ENCODE data around the gene PUDP. TPM values are rescaled to one million over a fixed set of nuclear protein-coding genes. Genes with fewer than 3 reads are reported as not detected.
"Not testable (repeated sequence)": the region's sequence is repeated elsewhere in the genome, so short reads cannot be mapped to it uniquely, and the experiment has no call there.

Gene PUDP
- total RNA-seq, 1 donor from 2014 or later, result 17.4 TPM

DNA sequence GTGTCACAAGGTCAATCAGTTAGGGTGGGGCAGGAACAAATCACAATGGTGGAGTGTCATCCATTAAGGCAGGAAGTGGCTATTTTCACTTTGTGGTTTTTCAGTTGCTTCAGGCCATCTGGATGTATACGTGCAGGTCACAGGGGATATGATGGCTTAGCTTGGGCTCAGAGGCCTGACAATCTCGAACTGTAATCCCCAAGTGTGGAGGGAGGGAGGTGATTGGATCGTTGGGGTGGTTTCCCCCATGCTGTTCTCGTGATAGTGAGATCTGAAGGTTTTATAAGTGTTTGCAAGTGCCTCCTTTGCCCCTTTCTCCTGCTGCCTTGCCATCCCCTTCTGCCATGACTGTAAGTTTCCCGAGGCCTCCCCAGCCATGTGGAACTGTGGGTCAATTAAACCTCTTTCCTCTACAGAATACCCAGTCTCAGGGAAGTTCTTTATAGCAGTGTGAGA, 37.1 kb downstream of the PUDP start:
- H3K4me3 Mint-ChIP-seq, result no peak overlapping the region
- no peaks in the 10 kb centered on the region for H3K27me3 Mint-ChIP-seq
- intact Hi-C loops (cut with micrococcal nuclease), result no loop called here
- no peak for DNase-seq
- H3K4me1 Mint-ChIP-seq, result peaks cover 14% of the 10 kb centered on the region
- H3K36me3 Mint-ChIP-seq (ENCODE audit: low read depth), result peaks cover 7% of the 10 kb centered on the region
- H3K9me3 Mint-ChIP-seq, result no peaks in the 10 kb centered on the region
- H3K27ac Mint-ChIP-seq, result peak overlapping the region; percentile 59

DNA sequence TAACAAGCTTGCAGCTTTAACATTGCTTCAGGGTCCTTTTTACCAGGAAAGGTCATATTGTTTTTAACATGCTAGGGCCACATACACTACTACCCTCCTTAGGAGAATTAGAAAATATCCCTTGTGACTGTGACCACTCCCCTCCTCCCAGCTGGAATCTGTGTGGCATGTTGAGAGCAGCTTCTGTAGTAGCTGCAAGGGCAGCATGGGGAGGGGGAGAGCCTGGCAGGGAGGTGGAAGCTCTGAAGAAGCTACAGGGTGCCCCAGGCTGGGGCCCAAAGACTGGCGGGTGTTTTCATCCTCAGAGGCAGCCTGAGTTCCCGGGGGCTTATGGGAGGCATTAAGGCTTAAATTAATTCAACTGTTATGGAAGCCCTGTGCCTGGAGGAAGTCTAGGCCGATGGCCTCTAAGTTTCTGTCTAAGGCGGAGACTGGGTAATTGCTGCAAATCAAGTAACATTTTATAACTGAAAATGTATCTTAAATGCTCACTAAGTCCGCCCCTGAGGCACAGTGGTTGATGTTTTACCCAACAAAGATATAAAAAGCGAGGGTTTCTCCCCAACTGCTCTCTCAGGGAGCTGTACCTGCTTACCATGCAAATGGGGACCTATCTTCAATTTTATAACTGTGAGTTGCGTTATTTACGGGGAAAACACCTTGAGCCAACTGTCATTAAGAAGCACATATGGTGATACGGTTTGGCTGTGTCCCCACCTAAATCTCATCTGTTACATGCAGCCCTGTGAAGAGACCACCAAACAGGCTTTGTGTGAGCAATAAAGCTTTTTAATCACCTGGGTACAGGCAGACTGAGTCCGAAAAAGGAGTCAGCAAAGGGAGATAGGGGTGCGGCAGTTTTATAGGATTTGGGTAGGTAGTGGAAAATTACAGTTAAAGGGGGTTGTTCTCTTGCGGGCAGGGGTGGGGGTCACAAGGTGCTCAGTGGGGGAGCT, 37.8 kb downstream of the PUDP start:
- H3K36me3 Mint-ChIP-seq (ENCODE audit: low read depth), result peaks cover 5% of the 10 kb centered on the region
- H3K9me3 Mint-ChIP-seq, result no peaks in the 10 kb centered on the region
- H3K27ac Mint-ChIP-seq, result peak overlapping the region; percentile 59
- no peaks in the 10 kb centered on the region for H3K27me3 Mint-ChIP-seq
- intact Hi-C loops (cut with micrococcal nuclease), result no loop called here
- peaks cover 14% of the 10 kb centered on the region for H3K4me1 Mint-ChIP-seq
- peak overlapping the region; percentile 10 for H3K4me3 Mint-ChIP-seq
- no peak for DNase-seq

DNA sequence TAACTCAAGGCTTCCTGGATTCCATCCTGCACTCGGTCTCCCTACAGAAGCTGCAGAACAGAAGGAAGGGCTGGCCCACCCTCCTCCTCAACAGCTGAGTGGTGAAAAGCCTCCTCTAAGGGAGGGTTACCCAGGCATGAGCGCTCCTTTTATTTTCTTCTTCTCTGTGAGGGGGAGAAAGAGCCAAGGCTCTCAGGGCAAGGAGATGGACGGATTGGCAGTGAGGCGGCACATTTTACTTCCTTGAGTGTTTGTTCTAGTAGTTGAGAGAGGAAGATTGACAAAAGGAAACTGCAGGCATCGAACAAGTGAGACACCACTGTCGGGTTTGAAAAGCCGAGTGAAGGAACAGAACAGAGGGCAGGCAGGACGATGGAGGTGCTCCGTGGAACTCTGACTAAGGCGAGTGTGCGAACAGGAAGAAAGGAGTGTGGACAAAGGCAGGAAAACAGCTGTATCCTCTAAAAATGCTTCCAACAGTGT, 38.9 kb downstream of the PUDP start:
- no peaks in the 10 kb centered on the region for H3K9me3 Mint-ChIP-seq
- H3K27ac Mint-ChIP-seq, result no peak overlapping the region
- H3K27me3 Mint-ChIP-seq, result no peaks in the 10 kb centered on the region
- H3K4me3 Mint-ChIP-seq, result peak overlapping the region; percentile 49
- intact Hi-C loops (cut with micrococcal nuclease), result no loop called here
- peaks cover 9% of the 10 kb centered on the region for H3K36me3 Mint-ChIP-seq (ENCODE audit: low read depth)
- DNase-seq, result no peak
- peaks cover 14% of the 10 kb centered on the region for H3K4me1 Mint-ChIP-seq

DNA sequence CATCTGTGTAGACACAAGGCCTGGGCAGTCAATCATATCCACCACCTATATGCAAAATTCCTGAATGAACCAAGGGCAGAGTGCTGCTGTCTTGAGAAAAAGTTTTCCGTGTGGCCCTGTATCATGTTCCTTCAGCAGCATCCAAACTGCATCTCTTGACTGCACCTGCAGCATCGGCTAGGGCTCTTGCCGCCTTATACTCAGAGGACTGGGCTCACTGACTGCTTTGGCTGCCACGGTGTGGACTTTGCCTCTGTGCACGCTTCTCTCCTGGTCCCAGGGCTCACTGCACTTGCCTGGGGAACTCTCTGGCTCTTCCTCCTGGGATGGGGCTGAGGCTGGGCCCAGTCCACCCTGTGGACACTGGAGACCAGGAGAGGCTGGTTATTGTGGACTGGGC, 39.9 kb downstream of the PUDP start:
- Mint-ChIP-seq H3K27me3 (no peaks in the 10 kb centered on the region), H3K9me3 (no peaks in the 10 kb centered on the region), H3K27ac (no peak overlapping the region), H3K4me3 (no peak overlapping the region), H3K4me1 (peaks cover 14% of the 10 kb centered on the region), H3K36me3 (ENCODE audit: low read depth) (peaks cover 15% of the 10 kb centered on the region)
- intact Hi-C loops (cut with micrococcal nuclease), result no loop called here
- no peak for DNase-seq

DNA sequence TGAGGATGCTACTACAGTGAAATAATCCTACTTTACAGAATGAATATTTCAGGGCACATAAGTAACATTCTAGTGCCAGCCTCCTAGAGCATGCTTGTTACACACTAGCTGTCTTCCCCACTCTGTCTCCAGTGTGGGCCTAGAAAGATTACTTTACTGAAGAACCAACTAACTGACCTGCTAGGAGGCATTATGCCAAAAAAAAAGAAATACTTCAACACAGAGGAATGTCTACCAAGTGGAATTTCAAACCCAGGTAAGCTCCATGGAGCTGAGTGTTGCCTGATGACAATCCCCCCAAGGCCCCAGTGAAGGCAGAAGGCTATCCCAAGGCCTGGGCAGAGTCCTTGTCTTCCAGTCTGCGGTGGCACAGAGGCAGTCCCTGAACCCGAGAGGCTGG, 41.3 kb downstream of the PUDP start:
- peaks cover 14% of the 10 kb centered on the region for H3K4me1 Mint-ChIP-seq
- peaks cover 25% of the 10 kb centered on the region for H3K36me3 Mint-ChIP-seq (ENCODE audit: low read depth)
- H3K4me3 Mint-ChIP-seq, result no peak overlapping the region
- no peaks in the 10 kb centered on the region for H3K27me3 Mint-ChIP-seq
- no peak overlapping the region for H3K27ac Mint-ChIP-seq
- no peak for DNase-seq
- no peaks in the 10 kb centered on the region for H3K9me3 Mint-ChIP-seq
- intact Hi-C loops (cut with micrococcal nuclease), result no loop called here

DNA sequence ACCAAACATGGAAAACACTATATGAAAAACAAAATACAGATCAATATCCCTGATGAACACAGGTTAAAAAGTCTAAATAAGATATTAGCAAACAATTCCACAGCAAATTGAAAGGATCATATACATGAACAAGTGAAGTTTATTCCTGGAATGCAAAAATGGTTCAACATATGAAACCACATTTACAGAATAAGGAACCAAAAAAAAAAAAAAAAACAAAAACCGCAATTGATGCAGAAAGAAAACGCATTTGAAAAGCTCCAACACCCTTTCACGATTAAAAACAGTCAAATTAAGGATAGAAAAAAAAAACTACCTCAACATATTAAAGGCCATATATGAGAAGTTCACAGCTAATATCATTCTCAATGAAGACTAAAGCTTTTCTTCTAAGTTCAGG, 45.8 kb downstream of the PUDP start:
- Mint-ChIP-seq H3K27ac (no peak overlapping the region), H3K36me3 (ENCODE audit: low read depth) (peaks cover 31% of the 10 kb centered on the region), H3K9me3 (no peaks in the 10 kb centered on the region), H3K27me3 (no peaks in the 10 kb centered on the region), H3K4me1 (no peaks in the 10 kb centered on the region), H3K4me3 (no peak overlapping the region)
- no peak for DNase-seq
- intact Hi-C loops (cut with micrococcal nuclease), result no loop called here

DNA sequence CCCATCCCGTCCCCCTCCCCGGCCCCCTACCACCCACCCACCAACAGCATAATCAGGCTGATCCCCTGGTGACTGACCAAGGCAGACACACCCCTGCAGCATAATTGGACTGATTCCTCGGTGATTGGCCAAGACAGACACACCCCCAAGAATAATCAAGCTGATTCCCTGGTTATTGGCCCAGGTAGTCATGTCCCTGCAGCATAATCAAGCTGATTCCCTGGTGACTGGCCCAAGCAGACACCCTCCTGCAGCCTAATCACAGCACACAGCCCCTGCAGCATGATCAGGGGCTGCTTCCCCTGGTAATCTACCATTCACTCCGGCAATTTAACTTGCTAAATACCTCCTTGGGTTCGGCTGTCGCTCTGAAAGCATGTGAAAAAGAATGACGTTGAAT, 47.9 kb downstream of the PUDP start:
- Mint-ChIP-seq H3K9me3 (no peaks in the 10 kb centered on the region), H3K4me1 (no peaks in the 10 kb centered on the region), H3K27me3 (no peaks in the 10 kb centered on the region), H3K27ac (no peak overlapping the region), H3K36me3 (ENCODE audit: low read depth) (peaks cover 30% of the 10 kb centered on the region), H3K4me3 (no peak overlapping the region)
- intact Hi-C loops (cut with micrococcal nuclease), result no loop called here
- DNase-seq, result no peak

DNA sequence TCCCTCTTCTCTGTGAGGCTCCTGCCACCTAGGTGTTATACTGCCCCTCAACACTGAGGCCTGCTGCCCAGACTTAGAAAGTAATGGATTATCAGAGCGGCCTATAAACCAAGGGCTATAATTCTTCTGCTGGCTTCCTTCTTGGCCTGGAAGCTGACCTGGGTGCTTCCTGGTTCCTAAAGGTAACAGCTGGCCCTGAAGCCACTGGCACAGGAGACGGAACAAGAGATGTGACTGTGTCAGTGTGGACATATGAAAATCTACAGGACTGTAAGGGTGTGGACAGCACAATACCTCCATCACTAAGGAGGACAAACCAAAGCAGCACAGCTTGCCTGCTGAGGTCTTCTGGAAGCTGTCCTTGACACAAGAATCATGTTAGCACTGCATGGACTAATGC, 52.3 kb downstream of the PUDP start:
- H3K27me3 Mint-ChIP-seq; H3K9me3 Mint-ChIP-seq; intact Hi-C loops (cut with micrococcal nuclease); H3K4me1 Mint-ChIP-seq; H3K27ac Mint-ChIP-seq; H3K4me3 Mint-ChIP-seq; H3K36me3 Mint-ChIP-seq (ENCODE audit: low read depth); DNase-seq: not testable (repeated sequence)

DNA sequence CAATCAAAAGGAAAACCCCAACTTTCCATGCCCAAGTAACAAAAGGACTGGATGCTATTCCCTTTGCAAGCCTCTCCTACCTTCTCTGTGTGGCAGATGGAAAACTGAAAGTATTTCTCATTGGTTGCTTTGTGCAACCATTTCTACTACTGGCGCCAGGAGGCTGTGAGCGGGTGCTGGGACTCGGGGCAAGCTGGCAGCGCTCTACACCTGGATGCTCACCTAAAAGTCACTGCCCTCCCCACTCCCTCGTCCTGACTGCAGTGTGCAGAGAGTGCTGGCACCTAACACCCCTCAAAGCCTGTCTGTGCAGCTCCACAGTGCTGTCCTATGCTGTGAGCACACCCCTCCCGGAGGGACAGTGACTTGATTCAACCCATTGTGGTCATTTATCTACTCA, 54.6 kb downstream of the PUDP start:
- Mint-ChIP-seq H3K27me3 (no peaks in the 10 kb centered on the region), H3K4me1 (peaks cover 15% of the 10 kb centered on the region), H3K9me3 (no peaks in the 10 kb centered on the region), H3K36me3 (ENCODE audit: low read depth) (peaks cover 6% of the 10 kb centered on the region), H3K4me3 (no peak overlapping the region), H3K27ac (no peak overlapping the region)
- DNase-seq, result no peak
- intact Hi-C loops (cut with micrococcal nuclease), result no loop called here

DNA sequence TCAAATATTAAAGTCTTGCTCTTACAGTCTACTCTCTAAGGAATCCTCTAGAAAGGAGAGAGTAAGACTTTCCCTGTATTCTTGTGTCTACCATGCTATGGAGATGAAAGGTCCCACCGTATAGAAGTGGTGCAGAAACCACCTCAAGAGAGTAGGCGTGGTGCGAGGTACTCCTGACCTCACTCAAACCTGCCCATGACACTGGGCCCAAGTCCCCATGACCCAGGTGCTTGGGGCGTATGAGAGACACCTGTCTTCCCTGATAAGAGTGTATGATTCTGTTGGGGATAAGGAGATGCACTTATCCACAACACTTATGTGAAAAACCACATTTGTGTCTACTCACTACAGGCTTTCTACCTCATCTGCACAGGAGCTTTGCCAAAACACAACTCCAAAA, 55.4 kb downstream of the PUDP start:
- no peaks in the 10 kb centered on the region for H3K9me3 Mint-ChIP-seq
- H3K27ac Mint-ChIP-seq, result no peak overlapping the region
- H3K4me1 Mint-ChIP-seq, result peaks cover 17% of the 10 kb centered on the region
- no peak overlapping the region for H3K4me3 Mint-ChIP-seq
- no peak for DNase-seq
- no peaks in the 10 kb centered on the region for H3K27me3 Mint-ChIP-seq
- peaks cover 5% of the 10 kb centered on the region for H3K36me3 Mint-ChIP-seq (ENCODE audit: low read depth)
- intact Hi-C loops (cut with micrococcal nuclease), result no loop called here

DNA sequence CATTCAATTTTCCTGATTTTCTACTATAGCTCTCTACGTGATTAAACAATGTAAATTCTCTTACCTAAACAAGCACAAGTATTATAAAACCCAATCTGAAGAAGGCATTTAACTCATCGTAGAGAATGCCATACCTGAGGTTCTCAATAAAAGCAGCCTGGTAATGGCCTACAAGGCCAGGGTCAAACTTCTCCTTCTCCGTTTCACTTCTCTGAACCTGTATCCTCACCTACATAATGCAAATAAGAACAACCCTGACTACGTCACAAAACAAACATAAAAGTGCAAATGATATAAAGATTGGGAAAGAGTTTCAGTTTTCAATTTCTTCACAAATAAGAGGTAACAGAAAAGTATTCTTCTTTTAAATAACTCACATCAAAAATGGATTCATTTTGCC, 56.0 kb downstream of the PUDP start:
- Mint-ChIP-seq H3K4me1 (peaks cover 18% of the 10 kb centered on the region), H3K36me3 (ENCODE audit: low read depth) (peaks cover 2% of the 10 kb centered on the region), H3K27ac (no peak overlapping the region), H3K27me3 (no peaks in the 10 kb centered on the region), H3K9me3 (no peaks in the 10 kb centered on the region), H3K4me3 (no peak overlapping the region)
- DNase-seq, result no peak
- intact Hi-C loops (cut with micrococcal nuclease), result no loop called here

DNA sequence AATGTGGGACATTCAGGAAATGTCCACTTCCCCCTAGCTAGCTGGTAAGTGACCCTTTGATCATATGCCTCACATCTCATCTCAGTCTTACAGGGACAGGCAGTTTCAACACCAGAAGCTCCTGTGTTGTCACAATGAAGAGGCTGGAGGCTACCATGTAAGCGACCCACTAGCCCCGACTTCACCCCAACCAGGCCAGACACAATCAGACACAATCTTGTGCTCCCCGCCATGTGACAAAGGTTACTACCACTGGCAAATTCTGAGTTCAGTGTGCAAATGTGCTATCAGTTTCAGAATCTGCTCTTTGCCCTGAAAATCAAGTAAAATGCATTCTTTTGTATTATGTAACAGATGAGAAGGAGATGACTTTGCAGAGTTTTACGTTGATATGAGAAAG, 57.3 kb downstream of the PUDP start:
- no peak overlapping the region for H3K4me3 Mint-ChIP-seq
- peaks cover 3% of the 10 kb centered on the region for H3K36me3 Mint-ChIP-seq (ENCODE audit: low read depth)
- no peaks in the 10 kb centered on the region for H3K9me3 Mint-ChIP-seq
- intact Hi-C loops (cut with micrococcal nuclease), result no loop called here
- H3K4me1 Mint-ChIP-seq, result peaks cover 27% of the 10 kb centered on the region
- peaks cover 2% of the 10 kb centered on the region for H3K27me3 Mint-ChIP-seq
- H3K27ac Mint-ChIP-seq, result no peak overlapping the region
- DNase-seq, result no peak

DNA sequence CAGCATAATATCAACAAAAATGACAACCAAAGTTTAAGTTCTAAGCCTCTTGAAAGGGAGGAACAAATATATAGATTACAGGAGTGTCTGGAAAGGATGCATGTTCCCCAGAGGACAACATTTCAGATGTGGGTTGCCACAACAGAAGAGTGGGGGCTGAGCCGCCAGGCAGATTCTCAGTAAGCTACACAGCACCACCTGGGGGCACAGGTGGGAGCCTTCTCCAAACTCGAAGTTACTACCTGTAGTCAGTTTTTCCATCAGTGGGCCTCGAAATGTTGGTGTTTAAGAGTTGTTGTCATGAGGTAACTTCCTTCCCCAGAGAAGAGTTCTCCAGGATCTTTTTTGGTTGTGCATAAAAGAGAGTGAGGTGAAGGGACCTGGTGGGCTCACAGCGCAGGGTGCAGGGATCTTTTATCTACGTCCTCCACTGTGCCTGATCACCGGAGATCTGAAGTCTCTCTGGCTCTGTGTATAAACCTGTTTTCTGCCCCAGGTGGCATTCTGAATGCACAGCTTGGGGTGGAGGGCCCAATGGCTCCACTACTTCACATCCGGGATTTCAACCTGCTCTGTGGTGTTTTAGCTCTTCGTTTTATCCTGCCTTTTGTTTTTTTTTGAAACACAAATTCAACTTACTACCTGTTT, 58.9 kb downstream of the PUDP start:
- peaks cover 32% of the 10 kb centered on the region for H3K4me1 Mint-ChIP-seq
- H3K27me3 Mint-ChIP-seq, result peaks cover 3% of the 10 kb centered on the region
- no peaks in the 10 kb centered on the region for H3K9me3 Mint-ChIP-seq
- DNase-seq, result peak; percentile 71
- peak overlapping the region; percentile 15 for H3K27ac Mint-ChIP-seq
- no peak overlapping the region for H3K4me3 Mint-ChIP-seq
- intact Hi-C loops (cut with micrococcal nuclease), result no loop called here
- peaks cover 5% of the 10 kb centered on the region for H3K36me3 Mint-ChIP-seq (ENCODE audit: low read depth)

DNA sequence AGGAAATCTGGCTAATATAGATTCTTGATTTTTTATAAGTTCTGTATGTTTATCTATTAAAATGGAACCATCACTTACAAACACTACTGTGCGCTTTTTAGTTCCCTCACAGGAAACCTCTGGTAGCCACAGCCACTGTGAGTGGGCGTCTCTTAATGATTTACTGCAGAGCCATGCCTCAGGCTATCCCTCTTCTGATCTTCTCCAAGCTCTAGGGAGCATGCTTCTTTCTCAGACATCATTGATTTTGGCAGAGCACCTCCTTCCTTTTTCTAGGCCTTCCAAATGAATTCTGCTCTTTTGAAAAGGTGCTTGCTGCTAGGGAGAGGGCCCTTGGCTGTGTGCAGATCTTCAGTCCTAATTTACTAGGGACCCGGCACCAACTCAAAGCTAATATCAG, 61.6 kb downstream of the PUDP start:
- Mint-ChIP-seq H3K27me3 (peaks cover 5% of the 10 kb centered on the region), H3K4me1 (peaks cover 41% of the 10 kb centered on the region), H3K36me3 (ENCODE audit: low read depth) (peaks cover 3% of the 10 kb centered on the region), H3K27ac (no peak overlapping the region), H3K4me3 (no peak overlapping the region), H3K9me3 (no peaks in the 10 kb centered on the region)
- intact Hi-C loops (cut with micrococcal nuclease), result no loop called here
- no peak for DNase-seq

All from activated CD4-positive, alpha-beta T cell treated with anti-CD3 and anti-CD28 coated beads, Interleukin-2, amount 10 ng/mL, durations not matched to agents 24 days and 14 days (primary cell).